SJSA1 (cell line): ENCODE results near the gene CDX4. TPM values are rescaled to one million over a fixed set of nuclear protein-coding genes. Genes with fewer than 3 reads are reported as not detected.

Source experiments
- DNase-seq, 2 experiments: peaks; one replicate each; pipeline ENCODE4 v3.0.0-alpha.2; 2015 to 2020; ENCODE audit warnings: low spot score in 2 of 2, low read depth in 1 of 2
- H3K27ac ChIP-seq: fragments of 250-450 bp; sonication (Bioruptor Pico); 2 replicates; pipeline ENCODE4 v1.5.1; 2020; ENCODE audit warnings: mild to moderate bottlenecking, moderate library complexity
- H3K27me3 ChIP-seq: fragments of 250-450 bp; sonication (Bioruptor Pico); replicated peaks from 2 replicates; pipeline ENCODE4 v1.5.1; 2020; ENCODE audit warnings: mild to moderate bottlenecking, moderate library complexity
- H3K36me3 ChIP-seq: fragments of 250-450 bp; sonication (Bioruptor Pico); 2 replicates; pipeline ENCODE4 v1.5.1; 2020; ENCODE audit warnings: mild to moderate bottlenecking
- H3K4me1 ChIP-seq: fragments of 250-450 bp; sonication (Bioruptor Pico); replicated peaks from 2 replicates; pipeline ENCODE4 v1.6.1; 2021; ENCODE audit warnings: mild to moderate bottlenecking
- H3K4me3 ChIP-seq: fragments of 250-450 bp; sonication (Bioruptor Pico); 2 replicates; pipeline ENCODE4 v1.5.1; 2020; ENCODE audit warnings: mild to moderate bottlenecking
- H3K9me3 ChIP-seq: fragments of 250-450 bp; sonication (Bioruptor Pico); replicated peaks from 2 replicates; pipeline ENCODE4 v1.5.1; 2020; ENCODE audit warnings: mild to moderate bottlenecking
- total RNA-seq: library from RNA; depleted of rRNA; stranded (reverse); fragments of >200 nt; shearing (Covaris generic); gene quantifications from 2 replicates; pipeline ENCODE4 v1.2.3, GENCODE V29; 2014; rRNA removed

The CDX4 gene, protein sequence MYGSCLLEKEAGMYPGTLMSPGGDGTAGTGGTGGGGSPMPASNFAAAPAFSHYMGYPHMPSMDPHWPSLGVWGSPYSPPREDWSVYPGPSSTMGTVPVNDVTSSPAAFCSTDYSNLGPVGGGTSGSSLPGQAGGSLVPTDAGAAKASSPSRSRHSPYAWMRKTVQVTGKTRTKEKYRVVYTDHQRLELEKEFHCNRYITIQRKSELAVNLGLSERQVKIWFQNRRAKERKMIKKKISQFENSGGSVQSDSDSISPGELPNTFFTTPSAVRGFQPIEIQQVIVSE
- total RNA-seq = not detected in 2 replicates

- Histone ChIP-seq H3K36me3 (no peaks in the 10 kb centered on the region), H3K4me1 (no peaks in the 10 kb centered on the region)
Measured at GRCh38 chrX:73446831-73447230, at the start of gene CDX4. Gene CDX4, plus strand, starts transcription at chrX:73447053. Its CDS starts 201 bp downstream, at chrX:73447254.

GRCh38 chrX:73398185-73398914, 48.5 kb upstream of the CDX4 start:
- Histone ChIP-seq H3K4me3 (no peak overlapping the region), H3K27ac (no peak overlapping the region)
- DNase-seq = no peak

More at GRCh38 chrX:73446831-73447230, at the start of gene CDX4:
- DNase-seq = no peak
- H3K27ac ChIP-seq = no peak within 1 kb of the TSS
- no peak within 1 kb of the TSS for H3K4me3 ChIP-seq
- no peaks in the 10 kb centered on the region for H3K9me3 ChIP-seq
- H3K27me3 ChIP-seq = no peaks in the 10 kb centered on the region

GRCh38 chrX:73400136-73400748, 46.6 kb upstream of the CDX4 start:
- Histone ChIP-seq H3K9me3 (no peaks in the 10 kb centered on the region), H3K4me3 (no peak overlapping the region), H3K27ac (no peak overlapping the region), H3K27me3 (no peaks in the 10 kb centered on the region), H3K4me1 (no peaks in the 10 kb centered on the region), H3K36me3 (no peaks in the 10 kb centered on the region)
- no peak for DNase-seq

More at GRCh38 chrX:73398185-73398914, 48.5 kb upstream of the CDX4 start:
- H3K9me3 ChIP-seq = no peaks in the 10 kb centered on the region
- H3K27me3 ChIP-seq = no peaks in the 10 kb centered on the region
- H3K4me1 ChIP-seq = no peaks in the 10 kb centered on the region
- no peaks in the 10 kb centered on the region for H3K36me3 ChIP-seq

DNA sequence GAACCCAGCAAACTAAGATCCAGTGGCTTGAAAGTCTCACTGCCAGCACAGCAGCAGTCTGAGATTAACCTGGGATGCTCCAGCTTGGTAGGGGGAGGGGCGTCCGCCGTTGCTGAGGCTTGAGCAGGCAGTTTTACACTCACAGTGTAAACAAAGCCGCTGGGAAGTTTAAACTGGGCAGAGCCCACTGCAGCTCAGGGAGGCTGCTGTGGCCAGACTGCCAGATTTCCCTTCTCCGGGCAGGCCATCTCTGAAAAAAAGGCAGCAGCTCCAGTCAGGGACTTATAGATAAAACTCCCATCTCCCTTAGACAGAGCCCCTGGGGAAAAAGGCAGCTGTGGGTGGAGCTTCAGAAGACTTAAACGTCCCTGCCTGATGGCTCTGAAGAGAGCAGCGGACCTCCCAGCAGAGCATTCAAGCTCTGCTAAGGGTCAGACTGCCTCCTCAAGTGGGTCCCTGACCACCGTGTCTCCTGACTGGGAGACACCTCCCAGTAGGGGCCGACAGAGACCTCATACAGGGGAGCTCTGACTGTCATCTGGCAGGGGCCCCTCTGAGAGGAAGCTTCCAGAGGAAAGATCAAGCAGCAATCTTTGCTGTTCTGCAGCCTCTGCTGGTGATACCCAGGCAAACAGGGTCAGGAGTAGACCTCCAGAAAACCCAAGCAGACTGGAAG, 45.1 kb upstream of the CDX4 start:
- no peak overlapping the region for H3K4me3 ChIP-seq
- DNase-seq = no peak
- H3K36me3 ChIP-seq = no peaks in the 10 kb centered on the region
- H3K9me3 ChIP-seq = no peaks in the 10 kb centered on the region
- H3K27ac ChIP-seq = no peak overlapping the region
- no peaks in the 10 kb centered on the region for H3K4me1 ChIP-seq
- no peaks in the 10 kb centered on the region for H3K27me3 ChIP-seq

GRCh38 chrX:73412930-73413329, 33.9 kb upstream of the CDX4 start:
- Histone ChIP-seq H3K27me3 (no peaks in the 10 kb centered on the region), H3K4me1 (no peaks in the 10 kb centered on the region)
- no peak for DNase-seq

DNA sequence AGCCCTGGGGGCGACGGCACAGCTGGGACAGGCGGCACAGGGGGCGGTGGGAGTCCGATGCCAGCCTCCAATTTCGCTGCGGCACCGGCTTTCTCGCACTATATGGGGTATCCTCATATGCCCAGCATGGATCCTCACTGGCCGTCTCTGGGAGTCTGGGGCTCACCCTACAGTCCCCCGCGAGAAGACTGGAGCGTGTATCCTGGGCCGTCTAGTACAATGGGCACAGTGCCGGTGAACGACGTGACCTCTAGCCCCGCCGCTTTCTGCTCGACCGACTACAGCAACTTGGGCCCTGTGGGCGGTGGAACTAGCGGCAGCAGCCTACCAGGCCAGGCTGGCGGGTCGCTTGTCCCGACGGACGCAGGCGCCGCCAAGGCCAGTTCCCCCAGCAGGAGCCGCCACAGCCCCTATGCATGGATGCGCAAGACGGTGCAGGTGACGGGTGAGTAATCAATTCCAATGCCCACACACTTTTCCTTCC, 500 bp downstream of the CDX4 start:
- no peak overlapping the region for H3K4me3 ChIP-seq
- H3K36me3 ChIP-seq = no peaks in the 10 kb centered on the region
- no peak for DNase-seq
- no peaks in the 10 kb centered on the region for H3K27me3 ChIP-seq
- H3K9me3 ChIP-seq = no peaks in the 10 kb centered on the region
- H3K27ac ChIP-seq = no peak overlapping the region
- H3K4me1 ChIP-seq = no peaks in the 10 kb centered on the region

More at GRCh38 chrX:73412930-73413329, 33.9 kb upstream of the CDX4 start:
- Histone ChIP-seq H3K36me3 (no peaks in the 10 kb centered on the region), H3K27ac (no peak overlapping the region), H3K9me3 (no peaks in the 10 kb centered on the region), H3K4me3 (no peak overlapping the region)

DNA sequence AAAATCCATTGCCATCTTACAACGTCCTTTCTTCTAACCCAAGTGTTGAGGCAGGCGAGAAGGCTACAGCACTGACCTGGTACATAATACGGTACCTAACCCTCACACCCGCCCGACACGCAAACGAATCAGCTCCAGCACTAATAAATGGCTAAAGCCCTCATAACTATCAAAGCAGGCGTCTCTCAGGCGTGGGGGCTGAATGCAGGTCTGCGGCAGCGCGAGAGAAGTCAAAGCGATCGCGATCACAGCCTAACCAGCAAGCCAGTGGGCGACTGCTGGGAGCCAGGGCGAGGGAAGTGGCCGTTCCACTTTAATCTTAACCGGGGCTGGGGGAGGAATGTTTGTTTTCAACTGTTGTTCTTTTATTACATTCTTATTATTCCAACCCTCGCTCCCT, 1.5 kb downstream of the CDX4 start:
- H3K27me3 ChIP-seq = no peaks in the 10 kb centered on the region
- H3K4me3 ChIP-seq = no peak overlapping the region
- H3K36me3 ChIP-seq = no peaks in the 10 kb centered on the region
- DNase-seq = no peak
- H3K4me1 ChIP-seq = no peaks in the 10 kb centered on the region
- H3K9me3 ChIP-seq = no peaks in the 10 kb centered on the region
- H3K27ac ChIP-seq = no peak overlapping the region

DNA sequence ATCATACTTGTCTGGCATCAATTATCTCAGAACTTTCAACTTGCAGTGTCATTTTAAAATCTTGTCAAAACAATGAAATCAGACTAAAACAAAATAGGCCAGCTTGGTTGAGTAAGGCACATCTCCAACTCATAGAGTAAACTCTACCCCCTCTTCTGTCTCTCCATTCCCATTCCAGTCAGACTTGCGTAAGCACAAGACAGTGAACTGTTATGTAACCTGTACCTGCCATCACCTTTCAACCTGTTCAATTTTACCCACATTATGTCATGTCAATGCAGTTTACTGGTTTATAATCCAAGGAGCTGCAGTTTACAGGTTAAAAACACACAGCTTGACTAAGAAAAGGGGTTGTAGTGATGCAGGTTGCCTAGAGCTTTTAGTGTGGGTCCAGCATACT, 8.3 kb downstream of the CDX4 start:
- Histone ChIP-seq H3K9me3 (no peaks in the 10 kb centered on the region), H3K36me3 (no peaks in the 10 kb centered on the region), H3K4me3 (no peak overlapping the region), H3K27me3 (no peaks in the 10 kb centered on the region), H3K27ac (no peak overlapping the region), H3K4me1 (no peaks in the 10 kb centered on the region)
- no peak for DNase-seq

- Histone ChIP-seq H3K36me3 (no peaks in the 10 kb centered on the region), H3K4me3 (no peak overlapping the region), H3K9me3 (no peaks in the 10 kb centered on the region), H3K27me3 (no peaks in the 10 kb centered on the region), H3K27ac (no peak overlapping the region), H3K4me1 (no peaks in the 10 kb centered on the region)
- DNase-seq = no peak
Measured at GRCh38 chrX:73457306-73457705, 10.5 kb downstream of the CDX4 start.

DNA sequence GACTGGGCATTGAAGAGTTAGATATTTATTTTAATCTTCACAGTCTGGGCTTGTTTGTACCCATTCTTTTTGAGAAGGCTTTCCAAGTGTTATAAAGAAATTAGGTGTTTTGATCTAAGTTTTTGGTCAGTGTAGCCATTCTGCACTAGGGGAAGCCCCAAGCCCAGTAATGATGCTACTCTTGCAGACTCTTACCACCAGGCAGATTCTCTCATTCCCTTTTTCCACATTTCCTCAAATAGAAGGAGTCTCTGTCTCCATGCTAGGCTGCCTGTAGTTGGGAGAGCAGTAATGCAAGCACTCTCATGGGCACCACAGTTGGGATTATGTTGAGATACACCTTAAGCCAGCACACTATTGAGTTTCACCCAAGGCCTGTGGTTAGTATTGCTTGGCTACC, 21.5 kb downstream of the CDX4 start:
- H3K4me3 ChIP-seq = no peak overlapping the region
- H3K27me3 ChIP-seq = no peaks in the 10 kb centered on the region
- H3K36me3 ChIP-seq = no peaks in the 10 kb centered on the region
- no peak overlapping the region for H3K27ac ChIP-seq
- no peaks in the 10 kb centered on the region for H3K9me3 ChIP-seq
- no peak for DNase-seq
- H3K4me1 ChIP-seq = no peaks in the 10 kb centered on the region

- Histone ChIP-seq H3K4me3 (no peak overlapping the region), H3K27ac (no peak overlapping the region), H3K9me3 (no peaks in the 10 kb centered on the region), H3K36me3 (no peaks in the 10 kb centered on the region), H3K4me1 (no peaks in the 10 kb centered on the region), H3K27me3 (no peaks in the 10 kb centered on the region)
- DNase-seq = no peak
Measured at GRCh38 chrX:73478961-73479360, 32.1 kb downstream of the CDX4 start.

- DNase-seq = no peak
- Histone ChIP-seq H3K9me3 (no peaks in the 10 kb centered on the region), H3K4me1 (no peaks in the 10 kb centered on the region), H3K4me3 (no peak overlapping the region), H3K27ac (no peak overlapping the region), H3K36me3 (no peaks in the 10 kb centered on the region), H3K27me3 (no peaks in the 10 kb centered on the region)
Measured at GRCh38 chrX:73481521-73481920, 34.7 kb downstream of the CDX4 start.

DNA sequence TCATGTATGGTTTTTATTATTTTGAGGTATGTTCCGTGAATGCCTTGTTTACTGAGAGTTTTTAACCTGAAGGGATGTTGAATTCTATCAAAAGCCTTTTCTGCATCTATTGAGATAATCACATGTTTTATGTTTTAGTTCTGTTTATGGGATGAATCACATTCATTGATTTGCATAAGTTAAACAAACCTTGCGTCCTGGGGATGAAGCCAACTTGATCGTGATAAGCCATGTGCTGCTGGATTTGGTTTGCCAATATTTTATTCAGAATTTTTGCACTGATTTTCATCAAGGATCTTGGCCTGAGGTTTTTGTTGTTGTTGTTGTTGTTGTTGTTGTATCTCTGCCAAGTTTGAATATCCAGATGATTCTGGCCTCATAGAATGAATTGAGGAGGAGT, 43.8 kb downstream of the CDX4 start:
- DNase-seq = no peak
- Histone ChIP-seq H3K36me3 (no peaks in the 10 kb centered on the region), H3K27ac (no peak overlapping the region), H3K4me3 (no peak overlapping the region), H3K9me3 (no peaks in the 10 kb centered on the region), H3K27me3 (no peaks in the 10 kb centered on the region), H3K4me1 (no peaks in the 10 kb centered on the region)
